ENCODE measurements around the gene ADGRB2.
A peak's percentile ranks its signal among the peaks of the same experiment; 100 is the strongest.

The ADGRB2 gene

DNA sequence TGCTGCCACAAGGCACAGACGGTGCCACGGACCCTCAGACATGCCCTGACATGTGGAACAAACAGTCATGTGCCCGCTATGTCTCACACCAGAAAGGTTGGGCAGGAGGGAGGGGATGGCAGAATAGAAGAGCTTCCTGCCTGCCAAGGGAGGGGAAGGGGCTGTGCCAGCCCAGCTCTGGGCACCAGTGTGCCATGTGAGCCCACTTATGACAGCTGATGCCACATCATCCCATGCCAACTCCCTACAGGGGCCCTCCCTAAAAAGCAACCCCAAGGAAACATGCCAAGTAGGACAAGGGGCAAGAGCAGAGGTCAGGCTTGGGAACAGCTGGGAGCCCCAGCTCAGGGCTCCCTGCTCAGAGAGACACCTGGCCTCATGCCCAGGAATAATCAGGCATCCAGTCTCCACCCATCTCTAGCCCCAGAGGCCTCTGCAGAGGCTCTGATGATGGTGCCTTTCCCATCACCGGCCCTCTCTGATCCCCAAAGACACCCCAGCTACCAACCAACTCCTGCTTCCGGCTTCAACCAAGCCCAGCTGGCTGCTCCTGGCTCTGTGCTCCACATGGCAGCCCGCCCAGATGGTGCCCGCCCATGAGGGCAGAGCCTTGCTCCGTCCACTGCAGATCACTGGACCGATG is 10.3 kb downstream of the ADGRB2 start:
- TF ChIP-seq, protein P1, sequence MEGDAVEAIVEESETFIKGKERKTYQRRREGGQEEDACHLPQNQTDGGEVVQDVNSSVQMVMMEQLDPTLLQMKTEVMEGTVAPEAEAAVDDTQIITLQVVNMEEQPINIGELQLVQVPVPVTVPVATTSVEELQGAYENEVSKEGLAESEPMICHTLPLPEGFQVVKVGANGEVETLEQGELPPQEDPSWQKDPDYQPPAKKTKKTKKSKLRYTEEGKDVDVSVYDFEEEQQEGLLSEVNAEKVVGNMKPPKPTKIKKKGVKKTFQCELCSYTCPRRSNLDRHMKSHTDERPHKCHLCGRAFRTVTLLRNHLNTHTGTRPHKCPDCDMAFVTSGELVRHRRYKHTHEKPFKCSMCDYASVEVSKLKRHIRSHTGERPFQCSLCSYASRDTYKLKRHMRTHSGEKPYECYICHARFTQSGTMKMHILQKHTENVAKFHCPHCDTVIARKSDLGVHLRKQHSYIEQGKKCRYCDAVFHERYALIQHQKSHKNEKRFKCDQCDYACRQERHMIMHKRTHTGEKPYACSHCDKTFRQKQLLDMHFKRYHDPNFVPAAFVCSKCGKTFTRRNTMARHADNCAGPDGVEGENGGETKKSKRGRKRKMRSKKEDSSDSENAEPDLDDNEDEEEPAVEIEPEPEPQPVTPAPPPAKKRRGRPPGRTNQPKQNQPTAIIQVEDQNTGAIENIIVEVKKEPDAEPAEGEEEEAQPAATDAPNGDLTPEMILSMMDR (IDR thresholded peaks at IDR 0.05; ENCODE audit: insufficient read depth, low read length, missing control alignments) = no peak
- no peak for DNase-seq (ENCODE audit: low read depth, low spot score)

DNA sequence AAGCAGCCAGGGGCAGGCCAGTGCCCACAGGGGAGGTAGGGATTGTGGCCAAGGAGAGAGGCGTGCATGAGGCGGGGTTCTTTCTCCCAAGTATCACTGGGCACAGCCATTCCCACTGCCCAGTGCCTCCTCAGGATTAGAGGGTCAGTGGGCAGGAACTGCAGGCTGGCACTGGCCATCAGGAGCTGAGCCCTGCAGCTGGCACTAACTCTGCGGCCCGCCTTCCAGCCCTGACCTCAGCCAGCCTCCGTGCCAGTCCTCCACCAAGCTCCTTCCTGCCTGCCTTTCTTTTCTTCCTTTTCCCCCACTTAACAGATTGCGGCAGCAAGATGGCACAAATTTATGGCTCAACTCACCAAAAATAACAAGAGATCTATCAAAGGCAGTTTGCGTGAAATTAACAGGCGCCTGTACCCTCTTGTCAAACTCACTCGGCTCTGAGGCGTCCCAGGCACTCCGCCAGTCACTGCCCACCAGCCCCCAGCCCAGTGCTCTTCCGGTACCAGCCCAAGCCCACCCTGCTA is 11.1 kb downstream of the ADGRB2 start:
- POLR2A ChIA-PET = no interaction called here
- H3K4me3 ChIP-seq (ENCODE audit: low read depth, low read length) = no peak overlapping the region
- CTCF ChIA-PET = interaction anchor here (1.0 to 3.4 kb wide), 5 partner anchors 9 to 89 kb away, joined by 3 to 17 read pairs (median 9); partner anchors contain the start of gene ADGRB2
- TF ChIP-seq, protein P1 (IDR thresholded peaks at IDR 0.05; ENCODE audit: insufficient read depth, low read length, missing control alignments) = no peak
- DNase-seq (ENCODE audit: low read depth, low spot score) = no peak

More for the DNA sequence above, 10.3 kb downstream of the ADGRB2 start:
- no peak overlapping the region for H3K4me3 ChIP-seq (ENCODE audit: low read depth, low read length)
- CTCF ChIA-PET = interaction anchor here (2.7 to 3.4 kb wide), 3 partner anchors 9 to 38 kb away, joined by 9 to 17 read pairs (median 16); partner anchors contain the start of gene ADGRB2
- POLR2A ChIA-PET = no interaction called here

DNA sequence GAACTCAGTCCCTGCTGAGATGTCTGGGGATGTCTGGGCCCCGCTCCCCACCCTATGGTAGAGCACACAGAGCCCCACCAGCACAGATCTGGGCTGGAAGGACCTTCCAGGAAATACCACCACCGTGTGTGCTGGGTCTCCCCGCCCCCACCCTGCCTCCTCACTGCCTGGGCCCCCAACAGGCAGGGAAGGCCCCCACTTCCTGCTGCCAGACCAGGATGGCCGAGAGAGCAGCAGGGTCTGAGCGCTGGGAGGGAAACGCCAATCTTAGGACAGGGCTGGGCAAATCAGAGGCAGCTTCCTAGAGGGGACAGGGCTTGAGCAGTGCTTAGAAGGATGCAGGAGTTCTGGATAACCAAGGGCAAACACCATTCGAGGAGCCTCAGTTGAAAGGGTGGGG is 11.9 kb downstream of the ADGRB2 start:
- DNase-seq (ENCODE audit: low read depth, low spot score) = no peak
- POLR2A ChIA-PET = interaction anchor here (1.6 kb wide), 1 partner anchor 9 kb away, joined by 7 read pairs; no protein-coding TSS in a partner anchor
- H3K4me3 ChIP-seq (ENCODE audit: low read depth, low read length) = no peak overlapping the region
- CTCF ChIA-PET = interaction anchor here (0.7 to 3.4 kb wide), 10 partner anchors 8 to 88 kb away, joined by 3 to 17 read pairs (median 4); partner anchors contain the start of gene ADGRB2
- TF ChIP-seq, protein P1 (IDR thresholded peaks at IDR 0.05; ENCODE audit: insufficient read depth, low read length, missing control alignments) = no peak

- DNase-seq (ENCODE audit: low read depth, low spot score) = no peak
- CTCF ChIA-PET = interaction anchor here (0.7 to 3.4 kb wide), 14 partner anchors 7 to 88 kb away, joined by 3 to 17 read pairs (median 4); partner anchors contain the start of gene ADGRB2
- TF ChIP-seq, protein P1 (IDR thresholded peaks at IDR 0.05; ENCODE audit: insufficient read depth, low read length, missing control alignments) = no peak
- no peak overlapping the region for H3K4me3 ChIP-seq (ENCODE audit: low read depth, low read length)
- POLR2A ChIA-PET = interaction anchor here (1.6 kb wide), 1 partner anchor 9 kb away, joined by 7 read pairs; no protein-coding TSS in a partner anchor
These were observed 12.3 kb downstream of the ADGRB2 start for GRCh38 chr1:31751822-31752241.

- TF ChIP-seq, protein P1 (IDR thresholded peaks at IDR 0.05; ENCODE audit: insufficient read depth, low read length, missing control alignments) = peak; percentile 5
- H3K4me3 ChIP-seq (ENCODE audit: low read depth, low read length) = no peak overlapping the region
- CTCF ChIA-PET = interaction anchor here (0.5 to 2.9 kb wide), 11 partner anchors 11 to 147 kb away, joined by 3 to 16 read pairs (median 4); no protein-coding TSS in a partner anchor
- POLR2A ChIA-PET = interaction anchor here (0.6 to 1.6 kb wide), 2 partner anchors 10 to 119 kb away, joined by 3 to 7 read pairs; no protein-coding TSS in a partner anchor
- no peak for DNase-seq (ENCODE audit: low read depth, low spot score)
These were observed 13.2 kb downstream of the ADGRB2 start for GRCh38 chr1:31750858-31751510.
